LHCN-M2 (cell line): ENCODE measurements around the gene DHFR. TPM values are rescaled to one million over a fixed set of nuclear protein-coding genes. Genes with fewer than 3 reads are reported as not detected.
"Not testable (repeated sequence)": the region's sequence is repeated elsewhere in the genome, so short reads cannot be mapped to it uniquely, and the experiment has no call there.

Source experiments
- DNase-seq: peaks from one replicate; pipeline ENCODE4 v3.0.0-alpha.2; 2012; ENCODE audit warnings: low read depth
- total RNA-seq: library from RNA; depleted of rRNA; stranded (reverse); fragments of >200 nt; gene quantifications from 2 replicates; pipeline ENCODE4 v1.2.3, GENCODE V29; 2014; rRNA removed

The DHFR gene
- total RNA-seq, 1 experiment from 2014 or later = 131 TPM

DNA sequence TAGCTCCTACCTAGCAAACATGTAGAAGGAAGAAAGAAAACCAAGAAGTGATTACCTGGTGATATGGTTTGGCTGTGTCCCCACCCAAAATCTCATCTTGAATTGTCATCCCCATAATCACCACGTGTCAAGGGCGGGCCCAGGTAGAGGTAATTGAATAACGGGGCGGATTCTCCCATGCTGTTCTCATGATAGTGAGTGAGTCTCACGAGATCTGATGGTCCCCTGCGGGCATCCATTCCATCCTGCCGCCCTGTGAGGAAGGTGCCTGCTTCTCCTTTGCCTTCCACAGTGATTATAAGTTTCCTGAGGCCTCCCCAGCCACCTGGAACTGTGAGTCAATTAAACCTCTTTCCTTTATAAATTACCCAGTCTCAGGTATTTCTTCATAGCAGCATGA lies 57.3 kb downstream of the DHFR start:
- DNase-seq = no peak

DNA sequence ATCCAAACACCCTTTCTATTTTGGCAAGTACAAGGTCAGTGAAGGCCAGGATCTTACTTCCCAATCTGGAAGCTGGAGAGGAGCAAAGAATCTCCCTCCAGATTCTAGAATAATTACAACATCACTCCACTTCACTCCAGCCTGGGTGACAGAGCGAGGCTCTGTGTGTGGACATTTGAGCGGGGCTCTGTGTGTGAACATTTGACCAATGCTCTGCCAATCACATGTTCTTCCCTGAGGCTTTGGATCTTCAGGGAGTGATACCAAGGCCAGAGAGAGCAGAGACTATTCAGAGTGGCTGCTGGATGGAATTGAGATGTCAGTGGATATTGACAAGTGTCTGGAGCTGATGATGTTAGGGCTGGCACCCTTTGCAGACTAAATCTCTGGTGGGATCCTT lies 60.0 kb downstream of the DHFR start:
- DNase-seq = no peak

DNA sequence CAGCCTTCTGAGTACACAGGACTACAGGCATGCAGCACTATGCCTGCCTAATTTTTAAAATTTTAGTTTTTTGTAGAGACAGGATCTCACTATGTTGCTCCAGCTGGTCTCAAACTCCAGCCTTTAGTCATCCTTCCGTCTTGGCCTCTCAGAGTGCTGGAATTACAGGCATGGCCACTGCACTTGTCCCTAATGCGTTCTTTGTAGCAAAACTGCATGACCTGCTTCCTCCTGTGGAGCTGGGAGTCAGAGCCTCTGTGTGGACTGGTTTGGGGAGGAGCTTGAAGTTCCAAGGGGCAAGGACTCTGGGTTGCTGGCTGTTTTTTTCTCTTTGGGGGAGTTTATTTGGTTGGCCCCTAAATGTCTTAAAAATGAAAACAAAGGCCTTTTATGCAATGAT lies 62.0 kb downstream of the DHFR start:
- peak; percentile 15 for DNase-seq

DNA sequence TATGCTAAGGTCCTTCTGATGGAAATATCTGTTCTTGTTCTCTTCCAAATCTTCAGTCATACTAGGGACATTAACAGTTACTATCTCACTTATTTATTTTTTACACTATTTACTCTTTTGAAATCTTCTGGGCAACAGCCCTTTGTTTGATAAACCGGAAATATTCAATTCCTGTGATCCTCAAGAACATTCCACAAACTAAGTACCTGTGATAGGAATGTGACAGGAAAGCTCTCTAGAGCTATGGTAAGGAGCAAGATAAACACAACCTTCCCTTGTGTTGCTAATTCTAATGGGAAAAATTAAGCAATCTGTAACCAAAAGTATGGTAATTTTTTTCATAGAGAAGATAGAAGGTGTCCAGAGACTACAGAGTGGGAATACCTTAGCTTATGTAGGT lies 62.7 kb downstream of the DHFR start:
- DNase-seq = no peak

DNA sequence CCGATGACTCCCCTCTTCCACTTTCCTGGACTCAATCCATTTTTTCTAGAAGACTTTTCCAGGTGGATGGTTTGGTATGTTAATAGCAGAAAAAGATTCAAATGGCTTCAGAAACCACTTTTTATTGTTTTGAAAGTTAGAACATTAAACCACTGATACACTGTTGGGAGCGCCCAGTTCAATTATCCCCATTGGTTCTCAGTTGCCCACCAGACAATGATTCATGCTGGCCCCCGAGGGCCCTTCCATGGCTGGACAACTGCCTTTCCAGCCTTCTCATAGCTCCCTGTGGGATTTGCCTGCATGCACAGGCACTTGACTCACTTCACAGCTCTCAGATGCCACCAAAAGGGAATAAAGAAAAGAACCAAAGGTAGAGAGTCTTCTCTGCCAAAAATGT lies 63.4 kb downstream of the DHFR start:
- peak; percentile 70 for DNase-seq

DNA sequence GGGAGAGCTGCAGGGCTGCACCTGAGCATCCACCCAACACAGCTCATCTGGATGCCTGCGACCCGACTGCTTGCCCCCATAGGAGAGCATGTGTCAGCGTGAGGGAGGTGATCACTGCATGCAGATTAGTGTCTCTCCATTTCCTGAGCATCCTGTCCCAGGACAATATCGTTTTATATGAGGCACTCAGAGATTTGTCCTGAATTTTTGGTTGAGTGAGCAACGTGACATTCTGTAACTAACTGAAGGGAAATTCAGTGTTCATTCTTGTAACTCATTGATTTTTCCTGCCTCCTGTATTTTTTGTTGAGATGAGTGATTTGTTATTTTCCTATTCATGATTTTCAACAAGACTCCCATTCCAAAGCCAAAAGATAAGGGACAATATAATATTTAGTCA lies 64.0 kb downstream of the DHFR start:
- DNase-seq = no peak

DNA sequence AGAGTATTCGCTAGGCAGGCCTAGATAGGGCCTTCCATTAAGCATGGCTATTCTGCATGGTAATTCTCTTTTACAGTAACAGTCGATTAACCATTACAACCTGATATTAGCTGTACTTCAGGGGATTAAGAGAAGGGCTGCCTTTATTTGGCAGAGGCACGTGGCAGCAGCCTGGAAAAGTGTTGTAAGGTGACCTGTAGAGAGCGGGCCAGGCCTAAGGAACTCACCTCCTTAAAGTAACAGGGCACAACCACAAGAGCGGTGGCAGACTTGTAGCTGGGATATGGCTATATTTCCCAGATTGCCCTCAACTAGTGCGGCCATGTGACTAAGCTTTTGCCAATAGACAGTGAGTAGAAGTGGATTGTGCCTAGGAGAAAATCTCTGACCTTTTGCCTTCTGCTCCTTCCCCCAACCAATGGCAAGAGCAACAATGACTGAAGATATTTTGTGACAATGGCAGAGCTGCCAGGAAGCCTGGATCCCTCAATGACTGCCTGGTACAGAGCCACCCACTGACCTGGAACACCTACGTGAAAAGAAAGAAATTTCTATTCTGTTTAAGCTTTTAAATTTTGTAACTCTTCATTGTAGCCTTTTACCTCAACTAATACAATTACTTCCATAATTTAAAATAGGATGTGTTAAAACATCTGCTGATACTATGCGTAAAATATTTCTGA lies 65.8 kb downstream of the DHFR start:
- no peak for DNase-seq

DNA sequence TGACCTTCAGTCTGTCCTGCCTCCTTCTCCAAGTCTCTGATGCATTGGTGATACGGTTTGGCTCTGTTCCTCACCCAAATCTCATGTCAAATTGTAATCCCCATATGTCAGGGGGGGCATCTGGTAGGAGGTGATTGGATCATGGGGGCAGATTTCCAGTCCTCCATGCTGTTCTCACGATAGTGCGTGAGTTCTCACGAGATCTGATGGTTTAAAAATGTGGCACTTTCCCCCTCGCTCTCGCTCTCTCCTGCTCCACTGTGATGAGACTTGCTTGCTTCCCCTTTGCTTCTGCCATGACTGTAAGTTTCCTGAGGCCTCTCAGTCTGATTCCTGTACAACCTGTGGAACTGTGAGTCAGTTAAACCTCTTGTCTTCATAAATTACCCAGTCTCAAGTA lies 70.0 kb downstream of the DHFR start:
- no peak for DNase-seq

DNA sequence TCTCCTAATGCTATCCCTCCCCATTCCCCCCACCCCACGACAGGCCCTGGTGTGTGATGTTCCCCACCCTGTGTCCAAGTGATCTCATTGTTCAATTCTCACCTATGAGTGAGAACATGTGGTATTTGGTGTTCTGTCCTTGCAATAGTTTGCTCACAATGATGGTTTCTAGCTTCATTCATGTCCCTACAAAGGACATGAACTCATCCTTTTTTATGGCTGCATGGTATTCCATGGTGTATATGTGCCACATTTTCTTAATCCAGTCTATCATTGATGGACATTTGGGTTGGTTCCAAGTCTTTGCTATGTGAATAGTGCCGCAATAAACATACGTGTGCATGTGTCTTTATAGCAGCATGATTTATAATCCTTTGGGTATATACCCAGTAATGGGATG lies 74.5 kb downstream of the DHFR start:
- DNase-seq = not testable (repeated sequence)

DNA sequence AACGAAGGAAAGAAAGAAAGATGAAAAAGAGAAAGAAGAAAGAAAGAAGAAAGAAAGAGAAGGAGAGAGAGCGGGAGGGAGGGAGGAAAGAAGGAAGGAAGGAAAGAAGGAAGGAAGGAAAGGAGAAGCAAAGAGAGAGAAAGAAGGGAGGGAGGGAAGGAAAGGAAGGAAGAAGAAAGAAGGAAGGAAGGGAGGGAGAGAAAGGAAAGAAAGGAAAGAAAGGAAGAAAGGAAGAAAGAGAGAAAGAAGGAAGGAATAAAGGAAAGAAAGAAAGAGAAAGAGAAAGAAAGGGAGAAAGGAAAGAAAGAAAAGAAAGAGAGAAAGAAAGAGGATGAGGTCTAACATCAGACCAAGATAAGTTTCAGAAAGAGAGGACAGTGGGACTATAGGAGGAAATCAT lies 75.7 kb downstream of the DHFR start:
- no peak for DNase-seq

DNA sequence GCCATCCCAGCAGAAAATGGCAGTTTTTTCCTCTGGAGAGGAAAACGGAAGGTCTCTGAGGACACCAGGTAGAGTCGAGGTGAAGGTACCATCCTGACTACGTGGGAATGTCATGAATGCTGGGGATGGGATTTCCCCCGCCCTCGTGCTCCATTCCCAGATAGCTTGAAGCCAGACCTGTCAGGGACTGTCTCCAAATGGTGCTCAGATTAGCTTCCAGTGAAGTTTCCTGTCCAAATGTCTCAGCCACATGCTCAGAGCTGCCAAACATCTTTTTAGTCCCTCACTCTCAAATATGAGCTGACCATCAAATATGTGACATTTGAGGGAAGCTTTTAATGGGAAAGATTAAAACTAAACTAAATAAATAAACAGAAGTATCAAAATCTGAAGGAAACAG lies 77.1 kb downstream of the DHFR start:
- DNase-seq = no peak

DNA sequence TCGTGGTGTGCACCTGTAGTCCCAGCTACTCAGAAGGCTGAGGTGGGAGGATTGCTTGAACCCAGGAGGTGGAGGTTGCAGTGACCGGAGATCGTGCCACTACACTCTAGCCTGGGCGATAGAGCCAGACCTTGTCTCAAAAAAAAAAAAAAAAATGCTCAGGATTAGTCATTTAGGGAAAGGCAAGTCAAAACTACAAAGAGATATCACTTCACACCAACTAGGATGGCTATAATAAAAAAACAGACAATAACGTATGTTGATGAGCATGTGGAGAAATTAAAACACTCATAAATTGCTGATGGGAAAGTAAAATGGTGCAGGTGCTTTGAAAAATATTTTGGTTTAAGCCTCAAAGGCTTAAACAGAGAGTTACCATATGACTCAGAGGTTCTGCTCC lies 78.4 kb downstream of the DHFR start:
- DNase-seq = no peak

Other genes with a start within 250 kb of the DHFR start
- gene ZFYVE16, start 246.9 kb downstream of the DHFR start, total RNA-seq = 24.4 and 34.1 TPM in 2 replicates
- gene FAM151B, start 166.9 kb downstream of the DHFR start, total RNA-seq = 3.0 and 3.1 TPM in 2 replicates
- not detected in 2 replicates for gene ANKRD34B, start 84.7 kb downstream of the DHFR start, total RNA-seq
- 12.6 and 15.8 TPM in 2 replicates for gene MSH3, start 331 bp downstream of the DHFR start, total RNA-seq